ENCODE data around the gene IL22RA1.

Gene IL22RA1

DNA sequence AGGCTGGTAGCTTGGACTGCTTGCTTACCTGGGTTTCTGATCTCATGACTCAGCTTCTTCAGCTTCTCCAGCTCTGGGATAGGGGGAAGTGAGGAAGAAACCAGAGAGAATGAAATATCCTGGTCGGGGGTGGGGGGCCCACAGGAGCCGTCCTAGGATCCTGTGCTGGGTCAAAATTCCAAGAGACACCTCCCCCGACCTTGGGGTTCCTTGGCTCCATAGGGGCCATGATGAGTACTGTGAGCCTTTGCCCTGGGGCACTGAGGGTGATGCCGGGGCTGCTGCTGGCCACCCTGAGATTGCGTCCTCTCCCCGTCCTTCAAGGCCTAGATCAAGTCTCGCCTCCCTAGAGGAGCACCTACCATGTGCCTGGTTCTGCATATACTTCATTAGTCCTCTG lies 71.0 kb downstream of the IL22RA1 start:
- DNase-seq (ENCODE audit: low spot score) = no peak

- DNase-seq (ENCODE audit: low spot score) = peak; percentile 82
These were observed 72.0 kb downstream of the IL22RA1 start for GRCh38 chr1:24070821-24071393.

GRCh38 chr1:24069817-24070216 lies 73.1 kb downstream of the IL22RA1 start:
- DNase-seq (ENCODE audit: low spot score) = no peak
